ENCODE measurements around the gene FOCAD.
A peak's percentile ranks its signal among the peaks of the same experiment; 100 is the strongest.

Gene FOCAD

GRCh38 chr9:20728493-20729220 lies 44.6 kb downstream of the FOCAD start:
- DNase-seq (ENCODE audit: low read depth), result peak; percentile 84
- H3K4me3 ChIP-seq (replicated peaks; ENCODE audit: low read depth, low read length), result no peak overlapping the region
- no peak for TF ChIP-seq CTCF (IDR thresholded peaks at IDR 0.05; ENCODE audit: low read length, missing control alignments)

- peak; percentile 8 for DNase-seq (ENCODE audit: low read depth)
- no peak overlapping the region for H3K4me3 ChIP-seq (replicated peaks; ENCODE audit: low read depth, low read length)
- no peak for TF ChIP-seq CTCF (IDR thresholded peaks at IDR 0.05; ENCODE audit: low read length, missing control alignments)
These were observed 45.5 kb downstream of the FOCAD start for GRCh38 chr9:20729523-20729922.

GRCh38 chr9:20732118-20732517 lies 48.1 kb downstream of the FOCAD start:
- peak; percentile 86 for DNase-seq (ENCODE audit: low read depth)
- no peak overlapping the region for H3K4me3 ChIP-seq (replicated peaks; ENCODE audit: low read depth, low read length)
- no peak for TF ChIP-seq CTCF (IDR thresholded peaks at IDR 0.05; ENCODE audit: low read length, missing control alignments)

- H3K4me3 ChIP-seq (replicated peaks; ENCODE audit: low read depth, low read length), result no peak overlapping the region
- TF ChIP-seq CTCF (IDR thresholded peaks at IDR 0.05; ENCODE audit: low read length, missing control alignments), result no peak
- DNase-seq (ENCODE audit: low read depth), result no peak
These were observed 50.2 kb downstream of the FOCAD start for GRCh38 chr9:20734275-20734674.

- no peak for TF ChIP-seq CTCF (IDR thresholded peaks at IDR 0.05; ENCODE audit: low read length, missing control alignments)
- no peak overlapping the region for H3K4me3 ChIP-seq (replicated peaks; ENCODE audit: low read depth, low read length)
- no peak for DNase-seq (ENCODE audit: low read depth)
These were observed 56.2 kb downstream of the FOCAD start for GRCh38 chr9:20740304-20740703.

- no peak overlapping the region for H3K4me3 ChIP-seq (replicated peaks; ENCODE audit: low read depth, low read length)
- no peak for DNase-seq (ENCODE audit: low read depth)
- no peak for TF ChIP-seq CTCF (IDR thresholded peaks at IDR 0.05; ENCODE audit: low read length, missing control alignments)
These were observed 57.0 kb downstream of the FOCAD start for GRCh38 chr9:20740929-20741582.

Measured in fibroblast of pulmonary artery (primary cell).